ENCODE results near the gene PPP1R14C.
"Not testable (repeated sequence)": the region's sequence is repeated elsewhere in the genome, so short reads cannot be mapped to it uniquely, and the experiment has no call there.

Gene PPP1R14C, protein sequence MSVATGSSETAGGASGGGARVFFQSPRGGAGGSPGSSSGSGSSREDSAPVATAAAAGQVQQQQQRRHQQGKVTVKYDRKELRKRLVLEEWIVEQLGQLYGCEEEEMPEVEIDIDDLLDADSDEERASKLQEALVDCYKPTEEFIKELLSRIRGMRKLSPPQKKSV

DNA sequence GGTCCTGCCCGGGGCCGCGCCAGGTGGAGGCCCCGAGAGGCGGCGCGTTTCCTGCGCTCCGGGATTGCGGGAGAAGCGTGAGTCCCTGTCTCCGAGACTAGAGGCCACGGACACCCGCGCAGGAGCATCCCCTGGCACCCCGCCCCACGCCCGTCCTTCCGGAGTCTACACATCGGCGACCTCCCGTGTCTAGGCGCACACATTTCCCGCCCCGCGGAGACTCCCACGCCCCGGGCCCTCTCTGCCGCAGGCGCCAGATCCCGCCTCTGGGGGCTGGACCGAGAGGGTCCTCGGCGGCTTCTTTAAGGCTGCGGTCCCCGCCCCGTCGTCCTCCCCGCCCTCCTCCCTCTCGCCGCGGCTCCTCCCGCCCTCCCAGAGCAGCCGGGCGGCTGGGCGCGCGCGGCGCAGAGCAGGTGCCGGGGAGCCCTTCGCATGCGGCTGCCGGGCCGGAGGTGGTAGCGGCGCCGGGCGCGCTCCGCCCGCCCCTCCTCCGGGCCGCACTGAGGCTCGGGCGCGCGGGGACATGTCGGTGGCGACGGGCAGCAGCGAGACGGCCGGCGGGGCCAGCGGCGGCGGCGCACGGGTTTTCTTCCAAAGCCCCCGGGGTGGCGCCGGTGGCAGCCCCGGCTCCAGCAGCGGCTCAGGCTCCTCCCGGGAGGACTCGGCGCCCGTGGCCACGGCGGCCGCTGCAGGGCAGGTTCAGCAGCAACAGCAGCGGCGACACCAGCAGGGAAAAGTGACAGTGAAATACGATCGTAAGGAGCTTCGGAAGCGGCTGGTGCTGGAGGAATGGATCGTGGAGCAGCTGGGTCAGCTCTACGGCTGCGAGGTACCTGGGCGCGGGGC, at the start of gene PPP1R14C:
Gene PPP1R14C (plus strand): TSS at position 375 of the 846 bp plus-strand sequence. CDS start 149 bp downstream, at position 524.
- DNase-seq (ENCODE audit: low spot score): no peak

DNA sequence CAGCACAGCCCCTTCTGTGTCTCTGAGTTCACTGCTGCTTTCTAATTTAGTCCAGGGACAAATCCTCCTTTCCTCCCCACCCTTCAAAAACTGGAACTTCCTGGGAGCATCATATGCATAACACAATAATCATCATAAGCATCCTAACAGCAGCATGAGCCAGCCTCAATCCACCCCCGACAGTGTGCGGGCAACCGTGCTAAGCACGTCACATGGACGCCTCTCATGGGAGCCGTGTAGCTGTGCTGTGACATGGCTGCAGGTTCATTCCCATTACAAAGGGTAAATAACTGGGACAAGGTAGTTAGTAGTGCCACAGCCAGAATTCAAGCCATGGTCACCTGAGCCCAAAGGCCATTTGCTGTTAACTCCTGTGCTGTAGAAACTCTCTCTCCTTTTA, 49.4 kb upstream of the PPP1R14C start:
- no peak for DNase-seq (ENCODE audit: low spot score)

DNA sequence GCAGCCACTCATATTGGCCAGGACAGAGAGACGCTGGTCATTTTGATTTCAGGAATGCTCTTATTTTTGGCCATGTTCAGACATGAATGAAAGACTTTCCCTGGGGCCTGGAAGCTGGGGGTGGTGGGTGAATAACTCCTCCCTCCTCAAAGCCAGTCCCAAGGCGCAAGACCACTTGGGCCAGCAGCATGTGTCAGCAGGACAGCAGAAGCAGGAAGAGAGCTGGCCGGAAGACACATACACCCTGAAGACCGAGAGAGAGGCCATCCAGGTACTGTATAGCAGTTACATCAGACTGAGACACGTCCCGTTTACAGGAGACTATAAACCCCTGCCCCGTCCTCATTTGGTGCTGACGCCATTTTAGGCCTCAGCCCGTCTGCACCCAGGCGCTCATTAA, 44.7 kb upstream of the PPP1R14C start:
- DNase-seq (ENCODE audit: low spot score): no peak

GRCh38 chr6:150099546-150099945, 43.3 kb upstream of the PPP1R14C start:
- no peak for DNase-seq (ENCODE audit: low spot score)

DNA sequence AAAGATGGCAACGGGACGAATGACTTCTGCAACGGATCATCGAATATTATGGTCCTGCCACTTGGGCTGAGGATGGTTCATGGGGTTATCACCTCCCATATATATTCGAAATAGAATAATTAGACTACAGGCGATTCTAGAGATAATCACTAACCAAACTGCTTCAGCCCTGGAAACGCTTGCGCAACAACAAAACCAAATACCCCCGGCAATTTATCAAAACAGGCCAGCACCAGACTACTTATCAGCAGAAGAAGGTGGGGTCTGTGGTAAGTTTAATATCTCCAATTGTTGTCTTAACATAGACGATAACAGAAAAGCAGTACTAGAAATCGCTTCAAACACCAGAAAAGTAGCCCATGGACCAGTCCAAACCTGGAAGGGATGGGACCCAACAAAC, 42.9 kb upstream of the PPP1R14C start:
- DNase-seq (ENCODE audit: low spot score): no peak

- DNase-seq (ENCODE audit: low spot score): no peak
Observed at GRCh38 chr6:150100745-150101144, 42.1 kb upstream of the PPP1R14C start.

DNA sequence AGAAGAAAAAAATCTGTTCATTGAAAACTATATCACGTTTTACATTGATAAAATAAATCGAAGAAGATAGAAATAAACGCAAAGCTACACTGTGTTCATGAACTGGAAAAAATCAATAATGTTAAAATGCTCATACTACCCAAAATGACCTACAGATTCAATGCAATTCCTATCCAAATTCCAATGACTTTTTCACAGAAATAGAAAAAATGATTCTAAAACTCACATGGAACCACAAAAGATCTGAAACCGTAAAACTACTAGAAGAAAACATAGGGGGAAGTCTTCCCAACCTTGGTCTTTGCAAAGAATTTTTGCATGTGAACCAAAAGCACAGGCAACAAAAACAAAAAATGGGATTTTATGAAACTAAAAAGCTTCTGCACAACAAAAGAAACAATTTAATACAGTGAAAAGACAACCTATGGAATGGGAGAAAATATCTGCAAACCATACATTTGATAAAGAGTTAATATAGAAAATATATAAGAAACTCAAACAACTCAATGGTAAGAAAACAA, 40.0 kb upstream of the PPP1R14C start:
- DNase-seq (ENCODE audit: low spot score): no peak

DNA sequence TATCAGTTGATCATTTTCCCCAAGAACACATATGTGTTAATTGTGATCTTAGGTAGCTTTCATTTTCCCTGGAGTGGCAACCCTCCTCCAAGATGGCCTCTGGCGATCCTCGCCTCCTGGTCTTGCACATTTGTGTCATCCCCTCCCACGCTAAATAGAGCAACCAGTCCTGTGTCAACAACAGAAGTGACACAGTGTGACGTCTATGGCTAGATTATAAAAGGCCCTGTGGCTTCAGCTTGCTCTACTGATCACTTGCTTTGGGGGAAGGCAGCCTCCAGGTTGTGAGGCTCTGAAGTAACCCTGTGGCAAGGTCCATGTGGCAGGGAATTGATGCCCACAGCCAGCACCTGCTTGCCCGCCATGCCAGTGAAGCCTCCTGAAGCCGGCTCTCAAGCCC, 30.6 kb upstream of the PPP1R14C start:
- DNase-seq (ENCODE audit: low spot score): no peak

GRCh38 chr6:150115769-150116168, 27.1 kb upstream of the PPP1R14C start:
- no peak for DNase-seq (ENCODE audit: low spot score)

GRCh38 chr6:150116200-150116800, 26.5 kb upstream of the PPP1R14C start:
- DNase-seq (ENCODE audit: low spot score): no peak

- no peak for DNase-seq (ENCODE audit: low spot score)
Observed at GRCh38 chr6:150118203-150118602, 24.6 kb upstream of the PPP1R14C start.

GRCh38 chr6:150118627-150119026, 24.2 kb upstream of the PPP1R14C start:
- DNase-seq (ENCODE audit: low spot score): no peak

GRCh38 chr6:150119173-150119572, 23.7 kb upstream of the PPP1R14C start:
- no peak for DNase-seq (ENCODE audit: low spot score)

GRCh38 chr6:150123645-150124044, 19.2 kb upstream of the PPP1R14C start:
- no peak for DNase-seq (ENCODE audit: low spot score)

GRCh38 chr6:150124235-150124634, 18.6 kb upstream of the PPP1R14C start:
- DNase-seq (ENCODE audit: low spot score): no peak

DNA sequence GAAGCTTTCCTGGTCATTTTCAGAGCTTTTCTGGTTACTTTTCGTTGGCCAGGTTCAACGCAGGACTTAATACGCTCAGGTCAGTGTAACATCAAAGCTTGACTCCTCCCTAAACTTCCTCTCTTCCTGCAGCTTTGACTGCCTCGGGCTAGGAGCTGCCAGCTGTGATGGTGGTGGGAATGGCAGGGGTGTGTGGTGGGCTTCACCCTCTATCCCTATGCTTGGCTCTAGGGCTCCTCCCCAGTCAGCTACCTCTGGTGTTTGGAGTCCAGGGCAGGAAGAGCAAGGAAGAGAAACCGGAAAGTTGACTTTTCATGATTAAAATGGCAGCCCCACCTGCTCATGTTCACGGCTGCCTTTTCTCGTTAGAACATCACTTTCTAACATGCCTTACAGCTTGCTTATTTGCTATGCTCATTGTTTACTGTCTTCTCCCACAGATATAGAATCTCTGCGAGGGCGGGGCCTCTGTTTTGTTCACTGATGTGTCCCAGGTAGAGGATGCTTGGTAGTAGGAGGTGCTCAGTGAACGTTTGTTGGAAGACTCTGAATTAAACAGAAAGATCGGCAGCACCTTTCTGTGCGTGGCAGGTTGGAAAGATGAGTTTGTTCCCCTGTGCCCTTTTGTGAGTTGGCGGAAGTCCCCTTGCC, 16.1 kb upstream of the PPP1R14C start:
- no peak for DNase-seq (ENCODE audit: low spot score)

- DNase-seq (ENCODE audit: low spot score): no peak
Observed at GRCh38 chr6:150128425-150128824, 14.4 kb upstream of the PPP1R14C start.

DNA sequence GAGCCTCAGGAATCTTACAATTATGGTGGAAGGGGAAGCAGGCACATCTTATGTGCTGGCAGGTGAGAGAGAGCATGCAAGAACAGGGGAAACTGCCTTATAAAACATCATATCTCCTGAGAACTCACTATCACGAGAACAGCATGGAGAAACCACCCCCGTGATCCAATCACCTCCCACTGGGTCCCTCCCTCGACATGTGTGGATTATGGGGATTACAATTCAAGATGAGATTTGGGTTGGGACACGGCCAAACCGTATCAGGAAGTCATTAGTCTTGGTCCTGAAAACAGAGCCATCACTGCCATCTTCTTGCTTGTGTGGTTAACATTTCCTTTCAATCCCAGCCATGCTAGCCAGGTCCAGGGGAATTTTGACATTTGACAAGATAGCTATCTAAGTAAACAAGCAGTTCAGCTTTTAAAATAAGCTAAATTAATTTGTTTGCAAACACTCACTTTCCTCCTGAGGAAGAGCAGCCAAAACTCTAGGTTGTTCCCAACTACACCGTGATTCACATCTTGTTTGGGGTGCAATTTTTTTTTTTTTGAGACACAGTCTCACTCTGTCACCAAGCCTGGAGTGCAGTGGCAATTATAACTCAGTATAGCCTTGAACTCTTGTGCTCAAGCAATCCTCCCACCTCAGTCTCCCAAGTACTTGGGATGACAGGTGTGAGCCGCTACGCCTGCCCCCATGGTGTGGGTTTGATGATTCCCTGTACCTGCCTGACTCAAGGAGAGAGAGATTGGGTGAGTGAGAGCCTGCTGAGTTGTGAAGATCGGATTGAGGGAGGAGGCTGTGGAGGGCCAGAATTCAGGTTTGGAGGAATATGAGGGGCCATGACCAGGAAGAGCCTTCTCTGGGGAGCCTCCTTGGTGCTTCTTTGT, 13.0 kb upstream of the PPP1R14C start:
- no peak for DNase-seq (ENCODE audit: low spot score)

DNA sequence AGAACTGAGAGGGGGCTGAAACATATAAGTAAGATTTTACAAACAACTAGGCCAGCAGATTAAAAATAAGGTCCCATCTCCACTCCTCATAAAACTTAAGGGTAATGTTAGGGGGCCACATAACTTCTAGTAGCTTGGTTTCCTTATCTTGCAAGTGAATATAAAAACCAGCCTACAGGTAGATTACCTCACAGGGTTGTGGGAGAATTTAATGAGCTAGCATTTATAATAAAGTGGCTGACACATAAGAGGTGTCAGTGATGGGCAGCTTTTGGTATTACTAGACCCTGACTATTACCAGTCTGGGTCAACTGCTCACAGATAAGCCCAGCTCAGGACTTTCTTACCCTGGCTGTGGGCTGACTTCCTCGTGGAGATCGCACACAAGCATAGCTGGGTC, 9.2 kb upstream of the PPP1R14C start:
- DNase-seq (ENCODE audit: low spot score): no peak

- DNase-seq (ENCODE audit: low spot score): no peak
Observed at GRCh38 chr6:150134280-150134920, 8.4 kb upstream of the PPP1R14C start.

DNA sequence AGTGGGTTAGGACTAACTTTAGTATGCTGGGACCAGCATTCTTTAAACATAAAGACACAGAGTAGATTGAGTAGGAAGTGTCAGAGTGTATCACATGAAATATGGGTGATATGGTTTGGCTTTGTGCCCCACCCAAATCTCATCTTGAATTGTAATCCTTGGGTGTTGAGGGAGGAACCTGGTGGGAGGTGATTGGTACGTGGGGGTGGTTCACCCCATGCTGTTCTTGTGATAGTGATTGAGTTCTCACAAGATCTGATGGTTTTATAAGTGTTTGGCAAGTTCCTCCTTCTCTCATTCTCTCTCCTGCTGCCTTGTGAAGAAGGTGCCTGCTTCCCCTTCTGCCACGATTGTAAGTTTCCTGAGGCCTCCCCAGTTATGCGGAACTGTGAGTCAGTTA, 5.1 kb upstream of the PPP1R14C start:
- not testable (repeated sequence) for DNase-seq (ENCODE audit: low spot score)

Measured in hepatic stellate cell (primary cell).